IPS-NIHi11 (cell line): ENCODE measurements around the gene IL1B.
"Not testable (repeated sequence)": the region's sequence is repeated elsewhere in the genome, so short reads cannot be mapped to it uniquely, and the experiment has no call there.

Source experiments
- DNase-seq: peaks from one replicate; pipeline ENCODE4 v3.0.0; 2012; ENCODE audit warnings: mixed read lengths, low spot score

The IL1B gene

DNA sequence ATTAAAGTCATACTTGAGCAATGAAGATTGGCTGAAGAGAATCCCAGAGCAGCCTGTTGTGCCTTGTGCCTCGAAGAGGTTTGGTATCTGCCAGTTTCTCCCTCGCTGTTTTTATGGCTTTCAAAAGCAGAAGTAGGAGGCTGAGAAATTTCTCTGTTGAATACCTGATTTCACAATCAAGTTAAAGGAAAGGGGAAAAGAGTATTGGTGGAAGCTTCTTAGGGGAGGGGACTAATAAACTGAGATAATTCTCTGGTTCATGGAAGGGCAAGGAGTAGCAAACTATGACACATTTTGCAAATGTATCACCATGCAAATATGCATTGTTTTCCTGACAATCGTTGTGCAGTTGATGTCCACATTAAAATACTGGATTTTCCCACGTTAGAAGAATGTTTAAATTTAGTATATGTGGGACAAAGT, at the start of gene IL1B:
TSS of gene IL1B (minus strand) at position 85 of the 423 bp plus-strand sequence. CDS start 550 bp downstream, outside the sequence.
- no peak for DNase-seq

DNA sequence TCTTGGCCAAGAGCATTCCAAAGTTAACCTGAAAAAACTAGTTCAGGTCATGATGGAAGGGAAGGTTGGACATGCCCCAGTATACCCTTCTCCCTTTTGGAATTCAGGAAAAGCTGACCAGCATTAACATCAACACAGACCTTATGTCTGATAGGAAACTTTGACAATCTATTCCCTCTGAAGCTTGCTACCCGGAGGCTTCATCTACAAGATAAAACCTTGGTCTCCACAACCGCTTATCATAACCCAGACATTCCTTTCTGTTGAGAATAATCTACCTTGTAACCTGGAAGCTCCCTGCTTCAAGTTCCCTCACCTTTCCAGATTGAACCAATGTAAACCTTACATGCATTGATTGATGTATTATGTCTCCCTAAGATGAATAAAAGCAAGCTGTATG, 49.7 kb upstream of the IL1B start:
- no peak for DNase-seq

DNA sequence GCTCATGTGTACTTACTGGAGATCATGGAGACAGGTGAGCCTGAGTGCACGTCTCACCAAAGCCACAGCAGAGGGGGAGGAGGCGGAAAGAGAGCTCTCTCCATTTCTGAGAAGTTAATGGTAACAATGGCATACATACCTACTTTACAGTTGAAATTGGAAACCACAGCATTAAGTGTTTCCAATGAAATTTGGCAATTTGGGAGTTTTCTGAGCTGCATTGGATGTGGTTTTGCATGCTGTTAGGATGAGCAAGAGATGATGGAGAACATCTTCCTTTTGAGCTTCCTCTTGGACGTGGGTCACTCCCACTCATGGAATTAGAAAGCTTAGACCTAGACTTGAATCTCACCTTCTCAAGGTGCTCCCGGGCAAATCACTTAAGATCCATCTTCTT, 48.9 kb upstream of the IL1B start:
- DNase-seq: no peak

DNA sequence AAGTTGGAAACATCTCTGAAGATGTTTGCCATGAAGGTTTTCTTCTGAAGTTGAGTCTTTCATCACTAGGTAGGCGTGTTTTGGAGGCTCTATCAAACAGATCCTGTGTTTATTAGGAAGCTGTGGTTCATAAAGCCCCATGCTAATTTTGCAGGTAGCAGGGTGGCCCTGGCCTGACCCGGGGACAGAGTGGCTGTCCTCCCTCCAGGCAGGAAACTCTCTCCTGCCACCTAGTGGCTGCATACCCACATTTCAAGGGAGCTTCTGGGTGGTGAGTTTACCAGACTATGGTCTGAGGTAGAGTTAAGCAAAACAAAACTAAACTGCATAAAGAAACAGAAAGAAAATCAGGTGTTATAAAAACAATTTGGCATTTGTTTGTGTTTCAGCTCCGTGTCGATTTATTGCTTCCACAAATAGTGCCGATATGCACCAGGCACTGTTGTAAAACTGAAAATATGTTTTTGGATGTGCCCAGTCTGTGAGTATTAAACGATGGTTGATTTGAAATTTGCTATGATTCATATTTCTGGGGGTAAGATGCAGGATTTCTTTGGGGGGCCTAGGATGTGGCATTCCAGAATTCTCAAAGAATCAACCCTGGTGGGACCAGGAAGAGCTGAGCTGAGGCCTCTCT, 48.4 kb upstream of the IL1B start:
- DNase-seq: peak; percentile 92

DNA sequence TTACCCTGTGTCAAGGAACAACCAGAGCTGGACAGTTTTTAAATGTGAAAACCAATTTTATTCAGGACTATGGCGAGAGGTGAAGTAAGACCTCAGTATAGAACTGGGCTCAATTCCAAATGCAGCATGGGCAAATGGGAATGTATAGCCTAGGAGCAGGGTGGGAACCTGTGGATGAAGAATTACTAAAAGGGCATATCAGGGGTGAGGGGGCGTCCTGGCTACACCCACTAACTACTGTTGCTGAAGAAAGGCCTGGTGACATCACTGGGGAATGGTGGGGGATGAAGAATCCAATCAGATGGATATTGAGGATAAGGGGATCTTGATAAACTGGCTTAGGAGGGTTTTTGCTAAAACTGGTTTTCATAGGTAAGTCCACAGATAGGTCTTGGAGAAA, 47.1 kb upstream of the IL1B start:
- no peak for DNase-seq

DNA sequence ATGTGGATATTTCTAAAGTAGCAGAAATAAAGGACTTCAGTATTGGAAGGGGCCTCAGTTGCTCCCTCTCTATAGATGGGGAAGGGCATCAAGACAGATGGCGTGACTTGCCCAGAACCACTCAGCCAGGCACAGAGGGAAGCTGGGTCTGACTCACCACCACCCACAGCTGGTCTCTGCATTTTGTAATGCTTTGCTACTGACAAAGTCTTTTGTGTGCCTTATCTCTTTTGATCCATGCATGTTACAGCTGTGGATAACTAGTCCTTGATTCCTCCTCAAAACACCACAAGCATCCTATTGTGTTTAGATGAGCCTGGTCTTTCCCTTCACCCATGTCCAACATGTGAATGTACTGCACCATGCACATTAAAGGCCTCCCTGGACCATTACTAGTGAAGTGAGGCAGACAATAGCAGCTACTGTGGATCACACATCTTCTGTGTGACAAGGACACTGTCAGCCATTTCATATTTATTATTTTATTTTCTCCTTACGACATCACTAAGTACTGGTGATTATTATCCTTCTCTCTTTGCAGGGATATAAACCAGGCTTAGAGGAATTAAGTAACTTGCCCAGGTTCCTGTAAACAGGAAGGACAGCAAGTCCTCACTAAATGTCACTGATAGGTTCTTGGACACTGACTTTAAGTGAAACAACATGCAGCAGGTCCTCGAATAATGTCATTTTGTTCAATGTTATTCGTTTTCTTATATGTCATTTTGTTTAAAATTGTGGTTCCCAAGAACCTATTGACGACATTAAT, 44.8 kb upstream of the IL1B start:
- DNase-seq: no peak

DNA sequence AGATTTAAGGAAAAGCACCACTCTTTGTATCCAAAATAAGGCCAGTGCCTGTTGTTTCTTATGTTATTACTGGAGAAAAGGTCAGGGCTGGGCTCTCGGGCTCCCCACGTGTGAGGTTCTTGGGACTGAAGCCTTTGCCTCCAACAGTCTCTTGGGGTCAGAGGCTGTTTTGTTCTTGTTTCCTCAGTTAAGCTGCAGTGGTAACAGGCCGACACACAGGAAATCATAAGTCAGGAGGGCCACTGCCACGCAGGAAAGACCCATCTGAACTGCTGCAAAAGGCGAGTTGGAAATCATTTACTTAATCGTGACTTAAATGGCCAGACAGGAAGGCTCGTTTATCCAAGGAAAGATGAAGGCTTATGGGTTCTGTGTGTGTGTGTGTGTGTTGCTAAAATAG, 44.1 kb upstream of the IL1B start:
- no peak for DNase-seq

DNA sequence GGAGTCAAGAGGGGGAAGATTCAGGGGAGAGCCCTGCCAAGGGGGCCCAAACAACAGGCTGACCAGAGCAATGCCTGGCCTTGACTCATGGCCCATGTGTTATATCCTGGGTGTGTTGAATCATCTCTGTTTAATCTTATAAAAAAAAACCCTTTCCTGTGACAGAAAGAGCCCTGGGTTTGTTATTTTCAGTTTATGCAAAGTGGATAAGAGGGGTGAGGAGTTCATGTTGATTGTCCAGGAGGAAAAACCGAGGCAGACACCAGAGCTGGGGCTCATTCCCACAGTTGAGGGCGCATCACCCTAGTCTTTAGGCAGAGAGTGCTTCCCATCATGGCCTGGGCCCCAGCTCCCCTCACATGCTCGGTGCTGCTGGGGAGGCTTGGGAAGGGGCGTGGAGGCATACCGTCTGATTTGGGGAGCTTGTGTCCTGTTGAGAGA, 43.5 kb upstream of the IL1B start:
- no peak for DNase-seq

DNA sequence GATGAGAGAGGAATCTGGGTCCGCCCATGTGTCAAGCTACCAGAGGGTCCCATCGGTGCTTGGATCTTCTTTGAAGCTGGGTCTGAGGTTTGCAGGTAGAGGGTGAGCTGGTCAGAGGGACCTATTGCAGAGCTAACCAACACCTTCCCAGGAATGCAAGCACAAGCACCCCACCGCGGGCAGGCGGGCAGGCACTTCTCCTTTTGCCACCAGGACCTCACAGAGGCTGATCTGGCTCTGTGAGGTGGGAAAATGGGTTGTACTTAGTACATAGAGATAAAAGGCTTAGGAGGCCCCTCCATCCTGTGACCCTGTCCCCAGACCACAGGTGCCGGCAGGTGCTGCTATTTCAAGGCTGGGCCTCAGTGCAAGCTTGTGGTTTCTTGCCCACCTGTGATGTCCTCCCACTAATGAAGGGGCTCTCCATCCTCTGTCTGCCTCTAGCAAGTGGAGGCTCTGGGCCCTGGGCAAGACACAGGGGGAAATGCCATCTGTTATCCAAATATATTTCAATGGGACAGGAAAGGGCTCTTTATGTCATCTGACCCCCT, 43.0 kb upstream of the IL1B start:
- DNase-seq: no peak

DNA sequence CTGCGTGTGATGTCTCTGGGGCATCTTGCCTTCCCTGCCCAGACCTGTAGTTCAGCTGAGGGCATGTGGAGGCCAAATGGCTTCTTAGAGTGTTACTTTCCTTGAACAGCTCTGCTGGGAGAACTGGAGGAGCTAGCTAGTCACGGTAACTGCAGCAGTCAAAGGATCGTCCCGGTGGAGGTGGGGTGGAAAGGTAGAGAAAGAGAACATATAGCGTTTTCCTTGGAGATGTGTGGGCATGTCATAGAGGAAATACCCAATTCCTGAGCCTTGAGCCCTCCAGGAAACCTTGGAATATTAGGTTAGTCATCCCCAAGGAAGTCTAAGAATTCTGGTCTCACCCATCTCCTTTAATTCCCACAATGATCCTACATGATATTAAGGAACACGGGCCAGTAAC, 40.8 kb upstream of the IL1B start:
- DNase-seq: no peak

DNA sequence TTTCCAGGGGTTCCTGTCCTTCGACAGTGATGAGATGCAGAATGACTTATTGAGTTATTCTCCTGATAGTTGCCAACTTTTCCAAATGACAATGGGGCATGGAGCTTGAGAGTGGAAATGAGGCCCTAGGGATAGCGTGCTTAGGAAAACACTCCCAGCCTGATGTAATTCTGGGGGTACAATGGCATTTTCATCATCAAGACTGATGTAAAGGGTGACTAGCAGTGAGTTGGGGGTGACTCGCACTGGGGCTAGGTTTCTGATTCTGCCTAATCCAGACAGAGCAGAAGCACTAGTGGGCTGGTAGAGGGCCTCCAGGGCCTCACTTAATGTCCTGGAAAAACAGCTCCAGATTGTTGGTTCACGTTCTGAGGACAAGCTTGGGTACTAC, 40.4 kb upstream of the IL1B start:
- DNase-seq: no peak

DNA sequence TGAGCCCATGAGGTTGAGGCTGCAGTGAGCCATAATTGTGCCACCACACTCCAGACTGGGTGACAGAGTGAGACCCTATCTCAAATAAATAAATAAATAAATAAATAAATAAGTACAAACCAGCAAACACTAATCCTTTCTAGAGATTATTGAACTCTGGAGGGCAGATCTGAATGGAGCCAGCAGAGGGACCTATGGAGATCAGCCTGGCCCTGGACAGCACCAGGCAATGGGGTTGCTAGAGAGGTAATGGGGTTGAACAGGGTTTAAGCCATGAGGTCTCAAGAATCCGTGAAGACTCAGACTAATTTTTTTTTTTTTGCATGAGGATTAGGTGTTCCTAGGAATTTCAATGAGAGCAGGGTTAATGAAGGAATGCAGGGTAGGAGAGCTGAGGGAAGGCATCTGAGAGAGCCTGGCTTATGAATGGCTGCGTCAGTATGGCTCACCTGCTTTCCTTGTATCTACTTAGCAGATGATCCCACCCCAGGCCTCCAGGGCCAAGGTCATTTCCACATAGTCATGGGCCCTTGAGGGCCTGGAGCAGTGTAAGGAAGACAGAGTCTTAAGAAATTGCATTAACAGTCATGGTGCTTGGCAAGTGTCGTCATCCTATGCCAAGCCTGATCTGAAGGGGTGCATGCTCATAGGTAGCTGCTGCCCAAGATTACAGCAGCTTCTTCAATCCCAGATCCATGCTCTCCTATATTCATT, 39.8 kb upstream of the IL1B start:
- no peak for DNase-seq

DNA sequence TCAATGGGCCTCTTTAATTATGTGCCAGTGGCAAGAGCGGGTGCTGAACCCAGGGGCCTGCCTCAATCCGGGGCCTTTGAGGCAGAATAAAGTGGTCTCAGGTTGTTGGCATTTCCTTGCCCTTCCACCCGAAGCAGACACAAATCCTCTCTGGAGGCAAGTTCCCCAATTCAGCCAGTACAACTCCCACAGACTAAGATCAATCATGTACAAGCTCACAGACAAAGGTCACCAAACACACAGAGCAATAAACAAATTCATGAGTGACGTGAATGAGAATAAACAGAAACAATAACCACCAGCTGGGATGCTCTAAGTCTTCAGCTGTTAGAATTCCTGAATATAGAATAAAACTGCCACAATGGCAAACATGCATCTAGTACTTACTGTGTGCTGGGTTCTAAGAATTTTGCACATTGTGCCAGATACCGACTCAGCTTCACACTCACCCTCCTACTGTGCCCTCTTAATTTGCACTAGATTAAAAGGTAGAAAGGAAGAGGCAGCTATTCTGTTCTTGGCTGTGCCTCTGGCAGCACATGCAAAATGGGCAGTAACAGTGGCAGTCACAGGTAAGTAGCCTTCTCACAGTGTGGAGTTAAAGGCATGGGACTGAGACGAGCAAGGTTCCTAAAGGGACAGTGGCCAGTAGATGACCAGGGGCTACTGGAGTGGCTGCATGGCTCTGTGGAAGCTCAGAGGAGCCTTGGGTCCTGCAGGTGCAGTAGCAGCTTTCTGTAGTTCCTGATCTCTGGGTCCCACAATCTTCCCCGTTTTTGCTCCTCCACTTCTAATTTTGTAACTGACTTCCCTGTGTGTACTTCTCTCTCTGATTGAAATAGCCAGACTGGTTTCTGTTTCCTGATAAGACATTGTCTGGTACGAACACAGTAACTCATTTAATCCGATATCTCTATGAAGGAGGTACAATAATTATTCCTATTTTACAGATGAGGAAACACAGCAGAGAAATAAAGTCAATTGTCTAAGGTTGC, 34.6 kb upstream of the IL1B start:
- no peak for DNase-seq

DNA sequence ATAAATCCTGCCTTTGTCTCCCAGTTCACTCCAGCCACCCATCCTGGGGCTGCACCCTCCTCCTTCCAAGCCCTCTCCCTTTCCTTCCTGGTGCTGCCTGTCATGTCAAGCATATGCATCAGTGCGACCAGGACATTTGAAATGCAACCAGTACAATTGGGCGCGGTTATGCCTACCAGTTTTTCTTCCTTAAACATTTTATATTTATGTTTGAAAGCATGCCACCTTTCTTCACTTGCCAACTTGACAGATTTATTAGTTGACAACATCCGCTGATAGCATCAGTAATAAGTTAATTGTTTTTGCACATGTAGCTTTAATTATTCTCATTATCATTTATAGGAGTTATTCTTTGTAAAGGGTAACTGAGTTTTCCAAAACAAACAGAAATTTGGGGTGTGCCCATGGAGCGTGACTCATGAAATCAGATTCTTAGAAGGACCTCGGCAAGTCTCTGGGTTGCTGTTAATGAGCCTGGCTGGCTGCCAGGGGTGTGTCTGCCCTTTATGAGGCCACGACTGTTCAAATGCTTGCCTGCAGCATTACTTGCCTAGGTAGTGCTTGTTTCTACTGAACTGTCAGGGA, 32.8 kb upstream of the IL1B start:
- DNase-seq: peak; percentile 29

DNA sequence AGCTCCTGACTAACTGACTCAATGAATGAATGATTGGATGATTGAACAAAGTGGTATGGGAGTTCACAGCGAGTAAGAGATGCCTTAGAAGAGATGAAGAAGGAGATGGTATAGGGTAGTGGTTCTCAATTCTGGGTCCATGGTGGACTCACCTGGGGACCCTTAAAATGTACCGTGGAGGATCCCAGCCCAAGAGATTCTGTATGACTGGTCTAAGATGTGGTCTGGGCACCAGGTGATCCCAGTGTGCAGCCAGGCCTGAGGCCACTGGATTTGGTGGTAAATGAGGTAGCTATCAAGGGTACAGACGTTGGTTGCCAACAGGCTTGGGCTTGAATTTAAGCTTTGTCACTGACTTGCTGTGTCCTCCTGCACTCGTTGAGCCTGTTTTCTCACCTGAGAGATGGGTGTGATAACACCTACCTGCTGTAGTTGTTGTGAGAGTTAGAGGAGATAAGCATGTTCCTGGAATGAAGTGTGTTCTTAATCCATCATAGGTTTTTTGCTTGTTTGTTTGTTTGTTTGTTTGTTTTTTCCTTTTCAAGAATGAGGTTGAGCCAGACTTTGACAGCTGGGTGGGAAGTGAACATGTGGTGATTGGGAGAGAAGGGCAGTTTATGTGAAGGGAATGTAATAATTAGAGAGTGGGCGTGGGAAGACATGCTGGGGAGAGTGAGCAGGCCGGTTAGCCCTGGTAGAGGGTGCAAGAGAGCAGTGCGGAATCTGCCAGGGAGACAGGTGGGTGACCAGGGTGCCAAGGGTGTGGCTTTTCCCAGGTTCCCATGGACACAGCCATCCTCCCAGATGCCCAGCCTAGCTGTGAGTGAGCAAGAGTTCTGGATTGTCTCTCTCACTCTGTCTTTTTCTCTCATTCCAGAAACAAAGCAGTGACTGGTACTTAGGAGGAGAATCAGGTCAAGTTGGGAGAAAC, 31.4 kb upstream of the IL1B start:
- no peak for DNase-seq

DNA sequence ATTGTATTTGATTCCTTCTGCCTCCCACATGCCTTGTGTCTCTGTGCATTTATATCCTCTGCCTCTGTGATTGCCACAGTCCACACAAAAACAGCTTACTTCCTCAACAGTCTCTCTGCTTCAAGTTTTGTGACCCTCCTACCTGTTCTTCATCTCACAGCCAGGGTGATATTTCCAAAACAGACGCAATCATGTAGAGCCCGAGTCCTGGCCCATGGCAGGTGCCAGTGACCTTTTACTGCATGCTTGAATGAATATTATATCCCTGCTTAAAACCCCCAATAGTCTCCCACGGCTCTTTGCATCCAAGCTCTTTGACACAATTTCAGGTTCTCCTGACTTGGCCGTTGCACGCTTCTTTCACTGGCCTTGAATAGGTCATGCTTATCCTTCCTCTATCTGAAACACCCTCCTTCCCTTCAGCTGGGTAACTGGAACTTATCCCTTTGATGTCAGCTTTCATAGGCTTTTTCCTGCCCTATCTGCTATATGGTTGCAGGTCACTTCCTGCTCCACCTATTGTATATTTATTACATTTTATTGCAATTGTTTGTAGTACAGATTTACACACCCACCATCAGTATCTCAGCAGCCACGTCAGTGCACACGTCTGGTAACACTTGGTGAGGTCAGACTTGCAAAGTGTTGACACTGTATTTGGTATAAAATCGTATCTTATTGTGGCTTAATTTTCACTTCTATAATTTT, 29.7 kb upstream of the IL1B start:
- no peak for DNase-seq

DNA sequence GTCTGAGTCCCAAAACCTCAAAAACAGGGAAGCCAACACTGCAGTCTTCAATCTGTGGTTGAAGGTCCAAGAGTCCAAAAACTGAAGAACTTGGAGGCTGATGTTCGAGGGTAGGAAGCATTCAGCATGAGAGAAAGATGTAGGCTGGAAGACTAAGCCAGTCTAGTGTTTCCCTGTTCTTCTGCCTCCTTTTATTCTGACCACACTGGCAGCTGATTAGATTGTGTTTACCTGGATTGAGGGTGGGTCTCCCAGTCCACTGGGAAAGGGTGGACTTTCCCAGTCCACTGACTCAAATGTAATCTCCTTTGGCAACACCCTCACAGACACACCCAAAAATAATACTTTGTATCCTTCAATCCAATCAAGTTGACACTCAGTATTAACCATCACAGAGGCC, 27.5 kb upstream of the IL1B start:
- no peak for DNase-seq

DNA sequence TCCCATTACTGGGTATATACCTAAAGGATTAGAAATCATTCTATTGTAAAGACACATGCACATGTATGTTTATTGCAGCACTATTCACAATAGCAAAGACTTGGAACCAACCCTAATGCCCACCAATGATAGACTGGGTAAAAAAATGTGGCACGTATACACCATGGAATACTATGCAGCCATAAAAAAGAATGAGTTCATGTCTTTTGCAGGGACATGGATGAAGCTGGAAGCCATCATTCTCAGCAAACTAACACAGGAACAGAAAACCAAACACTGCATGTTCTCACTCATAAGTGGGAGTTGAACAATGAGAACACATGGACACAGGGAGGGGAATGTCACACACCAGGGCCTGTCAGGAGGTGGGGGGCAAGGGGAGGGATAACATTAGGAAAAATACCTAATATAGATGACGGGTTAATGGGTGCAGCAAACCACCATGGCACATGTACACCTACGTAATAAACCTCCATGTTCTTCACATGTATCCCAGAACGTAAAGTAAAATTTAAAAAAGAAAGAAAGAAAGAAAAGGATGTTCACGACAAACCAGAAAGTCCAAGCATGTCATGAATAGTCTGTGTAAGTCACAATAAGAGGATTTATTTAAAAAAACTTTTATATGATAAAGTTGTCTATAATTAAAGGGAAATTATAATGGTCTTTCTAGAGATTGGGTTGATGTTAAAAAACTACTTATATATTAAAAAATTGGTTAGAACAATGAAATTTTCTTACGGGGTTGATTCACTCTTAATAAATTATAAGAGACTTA, 23.0 kb upstream of the IL1B start:
- not testable (repeated sequence) for DNase-seq

DNA sequence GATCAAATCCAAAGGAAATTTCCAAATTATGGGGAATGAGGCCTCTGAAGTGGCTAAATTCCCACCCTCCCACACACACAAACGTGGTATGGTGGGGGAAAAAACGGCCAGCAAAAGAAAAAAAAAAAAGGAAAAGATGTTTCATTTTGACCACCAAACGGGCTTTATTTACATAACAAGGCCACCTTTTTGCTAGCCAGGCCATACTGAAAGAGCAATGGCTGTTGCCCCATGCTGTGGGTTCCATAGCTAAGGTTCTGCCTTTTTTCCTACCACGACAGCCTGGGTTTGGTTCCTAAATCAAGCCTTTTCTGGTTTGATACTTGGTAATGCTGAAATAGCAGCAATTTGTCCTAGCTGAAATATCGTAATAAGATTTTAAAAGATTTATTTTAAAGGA, 14.0 kb upstream of the IL1B start:
- no peak for DNase-seq
